ENCODE data around the gene NOPCHAP1. TPM values are rescaled to one million over a fixed set of nuclear protein-coding genes. Genes with fewer than 3 reads are reported as not detected.

NOPCHAP1 gene
- total RNA-seq, 1 donor from 2014 or later: 8.0 TPM

GRCh38 chr12:105024928-105025327 is 38.8 kb downstream of the NOPCHAP1 start:
- no peak for DNase-seq

DNA sequence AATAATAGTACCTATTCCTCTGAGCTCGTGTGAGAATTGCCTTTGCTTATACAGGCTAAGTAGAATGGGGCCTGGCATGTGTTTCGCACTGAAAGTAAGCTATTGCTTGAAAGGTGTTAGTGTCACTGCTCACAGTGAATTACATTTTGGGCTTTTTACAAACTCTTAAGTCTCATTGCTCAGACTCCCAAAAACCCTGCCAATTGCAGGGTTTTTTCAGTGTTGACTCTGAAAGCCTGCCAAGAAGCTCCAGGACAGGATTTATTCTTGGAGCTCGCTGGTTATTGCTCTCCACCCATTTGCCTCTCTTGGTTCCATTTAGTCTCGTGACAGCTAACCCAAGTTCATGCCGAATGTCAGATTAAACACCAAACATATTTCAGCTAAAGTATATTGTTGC is 39.8 kb downstream of the NOPCHAP1 start:
- DNase-seq: no peak

DNA sequence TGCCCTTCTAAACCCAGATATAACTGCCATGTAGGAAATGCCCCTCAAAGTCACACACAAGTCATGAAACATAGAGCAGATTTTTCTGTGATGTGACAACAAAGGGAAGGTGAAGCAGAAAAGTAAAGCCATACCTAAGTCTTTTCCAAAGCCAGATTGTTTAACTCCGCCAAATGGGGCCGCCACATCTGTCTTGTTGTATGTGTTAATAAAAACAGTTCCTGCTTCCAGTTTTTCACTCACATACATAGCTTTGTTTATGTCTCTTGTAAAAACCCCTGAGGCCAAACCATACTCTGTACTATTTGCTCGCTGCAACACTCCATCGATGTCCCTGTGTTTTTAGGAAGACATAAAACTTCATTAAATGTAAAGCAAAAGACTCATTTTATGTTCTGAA is 40.3 kb downstream of the NOPCHAP1 start:
- no peak for DNase-seq

DNA sequence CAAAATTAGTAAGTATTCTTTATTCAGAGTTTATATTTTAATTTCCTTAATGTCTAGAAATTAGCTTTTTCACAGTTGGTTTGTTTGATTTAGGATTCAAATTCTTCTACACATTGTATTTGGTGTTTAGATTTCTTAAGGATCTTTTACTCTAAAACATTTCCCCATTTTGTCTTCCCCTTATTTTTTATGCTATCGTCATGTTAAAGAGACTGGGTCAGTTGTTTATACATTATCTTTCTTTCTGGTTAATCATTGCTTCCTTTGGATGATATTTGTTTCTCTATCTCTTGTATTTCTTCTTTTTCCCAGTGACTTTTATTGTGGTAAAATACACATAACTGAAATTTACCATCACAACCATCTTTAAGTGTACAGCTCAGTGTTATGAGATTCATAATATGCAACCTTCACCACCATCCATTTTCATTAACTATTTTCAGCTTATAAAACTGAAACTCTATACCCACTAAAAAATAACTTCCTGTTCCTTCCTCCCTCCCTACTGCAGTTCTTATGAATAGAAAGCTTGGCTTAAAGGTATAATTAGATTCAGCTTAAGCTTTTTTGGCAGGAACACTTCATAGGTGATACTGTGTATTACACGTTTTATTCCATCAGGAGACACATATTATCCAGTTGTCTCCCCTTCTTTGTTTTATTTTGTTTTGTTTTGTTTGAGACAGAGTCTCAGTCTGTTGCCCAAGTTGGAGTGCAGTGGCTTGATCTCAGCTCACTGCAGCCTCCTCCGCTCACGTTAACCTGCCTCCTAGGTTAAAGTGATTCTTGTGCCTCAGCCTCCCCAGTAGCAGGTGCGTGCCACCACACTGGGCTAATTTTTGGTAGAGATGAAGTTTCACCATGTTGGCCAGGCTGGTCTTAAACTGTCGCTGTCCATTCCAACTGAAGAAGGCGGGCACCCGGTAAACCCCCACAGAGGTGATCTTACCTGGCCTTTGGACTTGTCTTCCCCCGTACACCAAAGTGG is 45.0 kb downstream of the NOPCHAP1 start:
- no peak for DNase-seq

DNA sequence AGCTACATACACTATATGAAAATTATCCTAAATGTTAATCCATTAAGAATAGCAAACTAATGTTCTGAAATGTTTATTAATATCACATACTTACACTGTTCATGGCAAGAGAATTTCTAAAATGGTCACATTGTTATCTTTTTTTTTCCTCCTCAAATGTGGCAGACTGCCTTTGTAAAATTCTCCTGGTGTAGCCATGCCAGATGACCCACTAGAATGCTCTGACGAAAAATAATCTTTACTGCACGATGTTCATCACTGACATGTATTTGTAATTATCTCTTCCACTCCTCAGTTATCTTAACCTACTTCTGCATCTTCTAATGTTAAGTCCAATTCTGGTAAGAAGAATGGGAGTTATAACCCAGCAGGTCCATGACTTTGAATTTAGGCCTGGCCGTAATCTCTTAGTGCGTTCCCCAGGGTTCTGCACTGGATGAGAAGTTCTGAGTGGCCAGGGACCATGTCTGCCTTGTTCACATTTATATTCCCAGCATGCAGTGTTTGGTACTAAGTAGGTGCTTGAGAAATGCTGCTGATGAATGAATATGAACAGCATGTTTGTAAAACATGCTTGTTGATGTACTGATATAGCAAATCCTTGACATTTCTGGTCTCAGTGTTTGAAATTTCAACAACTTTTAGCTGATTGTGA is 46.7 kb downstream of the NOPCHAP1 start:
- DNase-seq: no peak

DNA sequence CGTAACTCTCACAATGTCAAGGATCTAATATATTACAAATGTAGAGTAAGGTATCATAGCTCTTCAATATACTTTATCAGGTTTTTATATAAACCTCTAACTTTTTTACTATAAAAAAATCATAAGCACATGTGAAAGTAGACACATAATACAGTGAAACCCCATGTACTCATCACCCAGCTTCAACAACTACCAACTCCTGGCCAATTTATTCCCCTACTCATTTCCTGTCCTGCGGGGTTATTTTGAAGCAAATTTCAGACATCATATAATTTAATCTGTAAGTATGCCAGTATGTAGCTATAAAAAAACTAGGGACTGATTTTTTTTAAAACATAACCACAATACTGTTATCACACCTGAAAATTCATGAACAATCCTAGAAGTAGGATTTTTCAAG is 47.7 kb downstream of the NOPCHAP1 start:
- no peak for DNase-seq

Other genes starting within 250 kb of the NOPCHAP1 start
- gene SLC41A2, start 28.0 kb upstream of the NOPCHAP1 start, total RNA-seq: 6.7 and 19.4 TPM in 2 replicates
- gene ALDH1L2, start 98.1 kb downstream of the NOPCHAP1 start, total RNA-seq: 0.65 and 1.2 TPM in 2 replicates
- 151 and 161 TPM in 2 replicates for gene WASHC4, start 121.4 kb downstream of the NOPCHAP1 start, total RNA-seq
- gene APPL2, start 249.9 kb downstream of the NOPCHAP1 start, total RNA-seq: 21.4 and 22.1 TPM in 2 replicates